ENCODE results near the gene STXBP2. TPM values are rescaled to one million over a fixed set of nuclear protein-coding genes. Genes with fewer than 3 reads are reported as not detected.
A peak's percentile ranks its signal among the peaks of the same experiment; 100 is the strongest.

STXBP2 gene
- total RNA-seq, 3 donors from 2014 or later, result 114 to 209 (median 183) TPM

- no peak for TF ChIP-seq CTCF (IDR thresholded peaks at IDR 0.05)
- Histone ChIP-seq H3K4me3 (no peak overlapping the region), H3K36me3 (ENCODE audit: low read depth) (no peaks in the 10 kb centered on the region), H3K4me1 (ENCODE audit: low read depth) (no peaks in the 10 kb centered on the region), H3K9me3 (no peaks in the 10 kb centered on the region)
- DNase-seq (no peak), ATAC-seq (no peak)
- intact Hi-C loops (cut with DNase I, micrococcal nuclease), result no loop called here
Observed at GRCh38 chr19:7665076-7665475, 28.2 kb downstream of the STXBP2 start.

DNA sequence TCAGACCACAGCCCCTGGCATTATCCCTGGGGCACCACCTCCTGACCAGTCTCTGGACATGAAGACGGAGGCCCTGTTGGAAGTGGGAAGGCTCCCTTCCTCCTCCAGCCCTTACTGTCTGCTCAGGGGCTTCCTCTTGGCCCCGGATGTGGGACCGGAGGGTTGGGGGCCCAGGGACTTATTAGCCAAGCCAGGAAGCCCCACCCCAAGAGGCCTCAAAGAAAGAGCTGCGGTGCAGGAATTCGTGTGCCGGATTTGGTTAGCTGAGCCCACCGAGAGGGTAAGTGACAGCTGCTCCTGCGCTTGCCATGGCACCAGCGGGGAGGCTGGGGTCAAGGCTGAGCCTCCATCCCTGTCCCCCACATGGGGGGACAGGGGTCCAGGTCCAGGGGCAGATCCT, 31.9 kb downstream of the STXBP2 start, which contains the start of gene RETN:
Gene RETN (plus strand): TSS at position 208 of the 400 bp plus-strand sequence. CDS start 278 bp downstream, outside the sequence.
- H3K36me3 ChIP-seq (ENCODE audit: low read depth), result no peaks in the 10 kb centered on the region
- no peaks in the 10 kb centered on the region for H3K4me1 ChIP-seq (ENCODE audit: low read depth)
- DNase-seq (no peak), ATAC-seq (no peak)
- H3K9me3 ChIP-seq, result no peaks in the 10 kb centered on the region
- intact Hi-C loops (cut with DNase I, micrococcal nuclease), result no loop called here
- no peak for TF ChIP-seq CTCF (IDR thresholded peaks at IDR 0.05)
- no peak within 1 kb of the TSS for H3K4me3 ChIP-seq

- ATAC-seq, result no peak
- no peaks in the 10 kb centered on the region for H3K4me1 ChIP-seq (ENCODE audit: low read depth)
Observed at GRCh38 chr19:7669641-7670040, 32.7 kb downstream of the STXBP2 start.

GRCh38 chr19:7670150-7670783, 33.4 kb downstream of the STXBP2 start:
- Histone ChIP-seq H3K9me3 (no peaks in the 10 kb centered on the region), H3K4me1 (ENCODE audit: low read depth) (no peaks in the 10 kb centered on the region), H3K4me3 (no peak overlapping the region), H3K36me3 (ENCODE audit: low read depth) (no peaks in the 10 kb centered on the region)
- ATAC-seq (peak; percentile 36), DNase-seq (no peak)
- intact Hi-C loops (cut with DNase I, micrococcal nuclease), result no loop called here
- no peak for TF ChIP-seq CTCF (IDR thresholded peaks at IDR 0.05)

More at GRCh38 chr19:7669641-7670040, 32.7 kb downstream of the STXBP2 start:
- no peak for TF ChIP-seq CTCF (IDR thresholded peaks at IDR 0.05)
- Histone ChIP-seq H3K9me3 (no peaks in the 10 kb centered on the region), H3K4me3 (no peak overlapping the region), H3K36me3 (ENCODE audit: low read depth) (no peaks in the 10 kb centered on the region)
- no peak for DNase-seq
- intact Hi-C loops (cut with DNase I, micrococcal nuclease), result no loop called here

DNA sequence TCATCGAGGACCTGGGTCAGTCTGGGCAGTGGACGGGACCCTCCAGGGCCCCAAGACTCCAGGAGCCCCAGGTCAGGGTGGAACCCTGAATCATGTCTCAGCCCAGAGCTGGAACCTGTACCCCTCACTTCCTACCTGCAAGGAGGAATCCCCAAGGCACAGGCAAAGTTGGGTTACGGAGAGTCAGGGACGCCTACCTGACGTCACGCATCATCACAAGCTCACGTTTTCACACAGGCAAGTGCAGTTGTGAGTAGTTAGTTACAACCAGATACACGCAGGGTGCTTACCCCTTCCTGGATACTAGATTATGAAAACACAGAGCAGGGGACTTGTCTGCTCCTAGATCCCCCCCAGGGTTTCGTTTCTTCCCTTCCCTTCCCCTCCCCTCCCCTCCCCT, 33.9 kb downstream of the STXBP2 start:
- Histone ChIP-seq H3K4me3 (no peak overlapping the region), H3K4me1 (ENCODE audit: low read depth) (no peaks in the 10 kb centered on the region), H3K9me3 (no peaks in the 10 kb centered on the region), H3K36me3 (ENCODE audit: low read depth) (no peaks in the 10 kb centered on the region)
- no peak for TF ChIP-seq CTCF (IDR thresholded peaks at IDR 0.05)
- ATAC-seq (no peak), DNase-seq (no peak)
- intact Hi-C loops (cut with DNase I, micrococcal nuclease), result no loop called here

Data from mucosa of descending colon (tissue), 3 donors.